GM11168 (cell line): Measurements from ENCODE around the gene TEX9.
"Not testable (repeated sequence)": the region's sequence is repeated elsewhere in the genome, so short reads cannot be mapped to it uniquely, and the experiment has no call there.

Experiments used
- in situ Hi-C: fragments of 300-500 bp; cut with MboI; formaldehyde crosslinking; loops from one replicate; pipeline ENCODE4 v1.12.0; 2022; ENCODE audit warnings: low sequenced_read_pairs; ENCODE audit not compliant: unreplicated experiment

The TEX9 gene

DNA sequence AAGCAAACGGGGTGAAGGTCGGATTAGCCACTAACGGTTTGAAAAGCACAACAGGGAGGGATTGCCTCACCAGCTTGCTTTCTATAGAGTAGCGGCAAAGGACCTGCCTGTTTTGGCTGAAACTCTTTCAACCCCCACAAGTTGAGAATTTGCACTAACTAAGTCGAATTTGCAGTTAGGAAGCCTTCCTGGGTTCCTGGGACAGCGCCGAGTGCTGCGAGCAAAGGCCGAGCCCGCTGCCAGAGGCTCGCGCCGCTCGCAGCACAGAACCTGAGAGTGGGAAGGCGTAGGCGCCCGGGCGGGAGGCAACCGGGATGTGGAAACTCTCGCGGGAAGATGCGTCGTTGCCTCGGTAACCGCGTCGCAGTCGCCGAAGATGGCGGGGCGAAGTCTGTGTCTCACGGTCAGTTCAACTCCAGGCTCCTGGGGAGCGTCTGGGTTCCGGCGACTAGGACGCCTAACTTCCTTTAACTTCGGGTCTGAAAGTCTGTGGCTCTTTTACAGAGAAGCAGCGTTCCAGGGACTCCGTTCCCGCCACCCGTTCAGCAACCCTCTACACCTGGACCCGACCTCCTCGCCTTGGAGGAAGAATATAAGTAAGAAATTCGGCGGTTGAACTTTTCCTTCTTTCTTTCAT, at the start of gene TEX9:
TEX9 (plus strand) TSS at position 352 of the 637 bp plus-strand sequence; CDS start at position 377, 25 bp downstream.
- in situ Hi-C loops = no loop called here

DNA sequence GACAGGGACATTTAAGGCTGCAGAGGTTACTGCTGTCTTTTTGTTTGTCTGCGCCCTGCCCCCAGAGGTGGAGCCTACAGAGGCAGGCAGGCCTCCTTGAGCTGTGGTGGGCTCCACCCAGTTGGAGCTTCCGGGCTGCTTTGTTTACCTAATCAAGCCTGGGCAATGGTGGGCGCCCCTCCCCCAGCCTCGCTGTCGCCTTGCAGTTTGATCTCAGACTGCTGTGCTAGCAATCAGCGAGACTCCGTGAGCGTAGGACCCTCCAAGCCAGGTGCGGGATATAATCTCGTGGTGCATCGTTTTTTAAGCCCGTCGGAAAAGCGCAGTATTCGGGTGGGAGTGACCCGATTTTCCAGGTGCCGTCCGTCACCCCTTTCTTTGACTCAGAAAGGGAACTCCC, 48.7 kb upstream of the TEX9 start:
- in situ Hi-C loops = not testable (repeated sequence)

DNA sequence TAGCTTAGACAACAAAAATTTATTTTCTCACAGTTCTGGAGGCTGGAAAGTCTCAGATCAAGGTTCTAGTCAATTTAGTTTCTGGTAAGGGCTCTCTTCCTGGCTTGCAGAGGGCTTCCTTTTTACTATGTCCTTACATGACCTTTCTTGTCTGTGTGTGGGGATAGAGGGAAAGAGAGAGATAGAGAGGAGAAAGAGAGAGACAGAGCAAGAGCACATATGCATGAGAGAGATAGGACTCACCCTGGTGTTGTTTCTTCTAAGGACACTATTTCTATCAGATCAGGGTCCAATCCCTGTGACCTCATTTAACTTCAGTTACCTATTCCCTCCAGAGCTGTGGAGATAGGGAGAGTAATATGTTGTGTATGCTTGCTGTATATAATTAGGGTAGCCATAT, 44.9 kb upstream of the TEX9 start:
- in situ Hi-C loops = no loop called here

GRCh38 chr15:56320861-56321260, 44.4 kb upstream of the TEX9 start:
- in situ Hi-C loops = no loop called here

DNA sequence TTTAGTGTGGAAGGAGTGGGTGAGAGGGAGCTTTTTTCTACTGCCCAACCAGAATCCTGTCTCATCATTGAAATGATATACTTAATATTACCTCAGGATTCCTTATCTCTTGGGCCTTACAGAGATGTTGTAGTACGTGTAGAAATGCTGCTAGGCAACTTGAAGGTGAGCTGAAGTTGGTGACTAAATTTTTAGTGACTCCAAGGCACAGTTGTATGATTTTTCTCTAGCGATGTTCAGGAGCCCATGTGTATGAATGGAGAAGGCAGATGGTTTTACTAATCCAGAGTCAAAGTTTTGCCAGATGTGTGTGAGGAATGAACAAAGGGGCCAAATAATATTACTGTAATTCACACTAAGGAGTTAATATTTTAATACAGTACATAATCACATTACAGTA, 42.8 kb upstream of the TEX9 start:
- in situ Hi-C loops = no loop called here

- in situ Hi-C loops = no loop called here
Observed at GRCh38 chr15:56323435-56323834, 41.8 kb upstream of the TEX9 start.

GRCh38 chr15:56325186-56325585, 40.0 kb upstream of the TEX9 start:
- in situ Hi-C loops = no loop called here

DNA sequence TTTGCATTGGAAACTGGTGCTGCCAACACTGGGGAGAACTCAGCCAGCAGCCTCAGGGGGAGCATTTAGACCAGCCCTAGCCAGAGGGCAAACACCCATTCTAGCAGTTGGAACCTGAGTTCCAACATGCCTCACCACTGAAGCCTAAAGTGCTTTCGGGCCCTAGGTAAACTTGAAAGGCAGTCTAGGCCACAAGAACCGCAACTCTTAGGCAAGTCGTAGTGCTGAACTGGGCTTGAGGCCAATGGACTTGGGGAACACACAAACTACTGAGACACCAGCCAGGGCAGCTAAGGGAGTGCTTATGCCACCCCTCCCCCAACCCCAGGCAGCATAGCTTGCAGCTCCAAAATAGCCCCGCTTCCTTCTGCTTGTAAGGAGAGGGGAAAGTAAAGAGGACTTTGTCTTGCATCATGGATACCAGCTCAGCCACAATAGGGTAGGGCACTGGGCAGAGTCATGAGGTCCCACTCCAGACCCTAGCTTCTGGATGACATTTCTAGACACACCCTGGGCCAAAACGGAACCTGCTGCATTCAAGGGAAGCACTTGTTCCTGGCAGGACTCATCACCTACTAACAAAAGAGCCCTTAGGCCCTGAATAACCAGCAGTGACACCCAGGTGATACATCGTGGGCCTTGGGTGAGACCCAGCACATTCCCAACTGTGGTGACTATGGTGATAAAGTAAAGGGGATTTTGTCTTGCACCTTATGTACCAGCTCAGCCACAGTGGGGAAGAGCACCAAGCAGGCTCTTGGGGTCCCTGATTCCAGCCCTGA, 37.3 kb upstream of the TEX9 start:
- in situ Hi-C loops = no loop called here

- in situ Hi-C loops = no loop called here
Observed at GRCh38 chr15:56337084-56337725, 28.0 kb upstream of the TEX9 start.

DNA sequence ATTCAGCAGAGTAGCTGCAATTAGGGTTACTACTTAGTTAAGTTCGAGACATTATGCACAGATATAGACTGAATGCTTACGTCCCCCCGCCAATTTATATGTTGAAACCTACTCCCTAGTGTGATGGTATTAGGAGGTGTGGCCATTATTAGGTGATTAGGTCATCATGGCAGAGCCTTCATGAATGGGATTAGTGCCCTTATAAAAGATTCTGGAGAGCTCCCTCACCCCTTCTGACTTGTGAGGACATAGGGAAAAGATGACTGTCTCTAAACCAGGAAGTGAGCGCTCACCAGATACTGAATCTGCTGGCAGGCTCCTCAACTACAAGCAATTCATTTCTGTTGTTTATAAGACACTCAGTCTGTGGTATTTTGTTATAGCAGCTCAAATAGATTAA, 25.6 kb upstream of the TEX9 start:
- in situ Hi-C loops = no loop called here

- in situ Hi-C loops = no loop called here
Observed at GRCh38 chr15:56341201-56341600, 24.0 kb upstream of the TEX9 start.

GRCh38 chr15:56342653-56343052, 22.6 kb upstream of the TEX9 start:
- in situ Hi-C loops = no loop called here

GRCh38 chr15:56343879-56344278, 21.3 kb upstream of the TEX9 start:
- in situ Hi-C loops = no loop called here

- in situ Hi-C loops = no loop called here
Observed at GRCh38 chr15:56344336-56344735, 20.9 kb upstream of the TEX9 start.

GRCh38 chr15:56346414-56346813, 18.8 kb upstream of the TEX9 start:
- in situ Hi-C loops = no loop called here

DNA sequence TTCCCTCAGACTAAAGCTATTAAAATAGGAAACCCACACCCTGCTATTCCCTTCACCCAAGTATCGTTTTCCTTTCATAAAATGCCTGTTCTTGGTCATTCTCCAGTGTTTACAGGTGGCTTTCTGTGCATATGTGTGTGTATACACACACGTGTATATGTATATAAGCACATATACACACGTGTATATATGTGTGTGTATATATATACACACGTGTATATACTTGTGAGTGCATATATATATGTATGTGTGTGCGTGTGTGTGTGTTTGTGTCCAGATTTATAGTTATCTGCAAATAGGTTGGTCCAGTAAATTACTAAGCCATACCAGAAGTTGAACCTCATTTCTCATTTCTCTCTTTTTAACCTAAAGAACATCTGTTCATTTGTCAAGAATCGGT, 15.7 kb upstream of the TEX9 start:
- in situ Hi-C loops = no loop called here

DNA sequence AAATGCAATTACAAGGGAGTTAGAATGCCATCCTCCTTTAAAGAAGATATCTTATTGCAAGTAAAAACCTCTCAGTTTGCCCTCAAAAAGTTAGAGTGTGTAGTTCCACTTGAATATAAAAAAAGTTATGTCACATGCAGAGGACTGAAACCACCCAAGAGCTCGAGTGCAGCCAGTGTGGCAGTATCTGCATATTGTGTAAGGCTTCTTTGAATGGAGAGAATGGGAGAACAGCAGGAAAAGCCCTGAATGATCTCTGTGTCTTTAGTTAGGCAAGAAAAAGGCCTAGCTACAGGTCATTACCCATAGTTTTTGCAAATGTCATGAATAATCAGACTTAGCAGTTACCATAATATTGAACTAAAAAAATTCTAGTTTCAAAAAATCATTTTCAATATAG, 13.9 kb upstream of the TEX9 start:
- in situ Hi-C loops = no loop called here

DNA sequence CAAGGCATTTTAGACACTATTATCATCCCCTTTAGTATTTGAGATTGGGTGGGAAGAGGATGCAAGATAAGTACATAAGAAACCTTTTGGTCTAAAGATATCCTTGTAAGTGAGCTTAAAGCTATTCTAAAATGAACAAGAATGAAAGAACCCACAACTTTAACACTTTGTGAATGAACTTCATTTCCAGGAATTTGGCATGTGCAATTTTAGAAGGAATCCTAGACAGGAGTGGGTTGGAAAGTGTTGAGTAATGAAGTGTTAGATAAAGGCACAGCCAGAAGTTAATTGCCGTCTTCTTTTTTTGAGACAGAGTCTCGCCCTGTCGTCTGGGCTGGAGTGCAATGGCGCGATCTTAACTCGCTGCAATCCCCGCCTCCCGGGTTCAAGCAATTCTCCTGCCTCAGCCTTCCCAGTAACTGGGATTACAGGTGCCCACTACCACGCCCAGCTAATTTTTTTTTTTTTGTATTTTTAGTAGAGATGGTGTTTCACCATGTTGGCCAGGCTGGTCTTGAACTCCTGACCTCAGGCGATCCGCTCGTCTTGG, 13.2 kb upstream of the TEX9 start:
- in situ Hi-C loops = no loop called here

DNA sequence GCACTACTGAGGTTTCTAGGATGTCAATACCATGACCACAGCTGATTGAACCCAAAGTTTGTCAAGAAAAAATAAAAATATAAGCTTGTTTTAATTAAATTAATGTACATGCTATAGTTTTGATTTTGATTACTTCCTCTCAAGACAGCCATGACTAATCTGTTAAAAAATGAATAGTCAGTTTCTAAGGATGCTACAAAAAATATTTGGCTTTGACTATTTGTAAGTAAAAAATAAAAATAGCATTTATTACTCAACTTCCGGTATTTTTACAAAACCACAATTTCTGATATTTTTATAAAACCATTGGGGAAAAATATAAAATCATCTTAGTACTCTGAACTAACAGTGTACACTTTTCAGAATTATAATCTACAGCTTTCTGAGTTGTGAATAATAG, 12.1 kb upstream of the TEX9 start:
- in situ Hi-C loops = no loop called here

DNA sequence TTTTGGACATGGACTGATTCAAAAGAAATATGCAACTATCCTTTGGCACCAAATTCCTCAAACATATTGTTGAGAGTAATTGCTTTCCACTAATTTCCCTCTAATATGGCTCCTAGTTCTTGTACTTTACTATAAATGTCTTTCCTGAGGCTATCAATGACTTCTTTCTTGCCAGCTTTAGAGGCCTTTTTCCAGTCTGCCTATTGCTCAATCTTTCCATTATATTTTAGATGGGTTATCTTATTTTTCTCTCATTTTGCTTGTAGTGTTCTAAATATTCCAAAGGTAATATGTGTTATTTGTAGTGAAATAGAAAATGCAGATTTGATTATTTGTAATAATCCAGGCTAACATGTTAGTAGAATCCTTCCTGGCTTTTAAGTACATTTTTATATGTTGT, 11.5 kb upstream of the TEX9 start:
- in situ Hi-C loops = no loop called here

DNA sequence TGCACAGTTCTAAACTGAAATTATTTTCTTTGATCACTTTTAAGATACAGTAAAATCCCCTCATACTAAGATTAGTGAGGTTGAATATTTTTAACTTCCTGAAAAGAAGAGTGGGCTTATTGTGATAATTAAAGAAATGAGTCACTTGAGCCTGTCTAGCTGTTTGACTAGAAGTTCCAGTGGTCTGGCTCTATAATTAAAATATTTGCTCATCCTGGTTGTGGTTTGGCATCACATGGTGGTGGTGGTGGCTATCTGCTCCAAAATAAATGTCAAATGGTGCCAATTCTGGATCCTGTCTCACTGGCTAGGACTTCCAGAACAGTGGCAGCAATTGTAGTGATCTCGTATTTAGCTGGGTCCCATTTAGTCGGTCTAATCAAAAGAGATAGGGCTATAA, 8.6 kb upstream of the TEX9 start:
- in situ Hi-C loops = no loop called here
